ENCODE measurements around the gene SAMD7.

The SAMD7 gene

DNA sequence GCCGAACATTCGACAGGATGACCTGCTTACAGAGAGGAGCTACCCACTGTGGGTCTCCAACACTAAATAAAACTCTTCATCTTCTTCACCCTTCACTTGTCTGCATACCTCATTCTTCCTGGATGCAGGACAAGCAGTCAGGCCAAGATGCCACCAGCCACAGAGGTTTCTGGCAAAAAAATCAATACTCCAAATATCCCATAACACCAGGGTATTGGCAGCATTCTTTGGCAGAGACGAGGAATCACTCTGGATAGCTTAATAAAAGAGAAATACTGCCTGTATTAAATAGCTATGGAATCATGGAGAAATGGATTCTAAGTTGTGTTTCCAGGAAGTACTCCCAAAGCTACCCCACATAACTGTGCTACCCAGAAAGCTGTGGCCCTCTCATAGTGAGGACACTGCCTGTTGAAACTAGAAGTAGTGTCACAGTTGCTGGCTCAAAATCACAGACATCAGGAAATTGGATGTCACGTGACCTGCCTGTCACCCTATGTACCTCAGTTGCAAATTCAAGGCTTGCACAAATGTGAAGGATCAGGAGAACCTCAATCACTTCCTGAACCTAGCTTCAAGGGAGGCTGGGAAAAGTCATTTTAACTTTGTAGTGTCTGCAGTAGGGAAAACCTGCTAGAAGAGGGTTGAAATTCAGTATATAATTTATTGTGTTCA lies 30.7 kb upstream of the SAMD7 start:
- ChIA-PET CTCF (no interaction called here), POLR2A (no interaction called here)
- DNase-seq (ENCODE audit: extremely low spot score): no peak
- no peak for TF ChIP-seq FOXK2 (IDR thresholded peaks at IDR 0.05)
- no peak for TF ChIP-seq ZNF384 (IDR thresholded peaks at IDR 0.05)
- TF ChIP-seq, protein P1, sequence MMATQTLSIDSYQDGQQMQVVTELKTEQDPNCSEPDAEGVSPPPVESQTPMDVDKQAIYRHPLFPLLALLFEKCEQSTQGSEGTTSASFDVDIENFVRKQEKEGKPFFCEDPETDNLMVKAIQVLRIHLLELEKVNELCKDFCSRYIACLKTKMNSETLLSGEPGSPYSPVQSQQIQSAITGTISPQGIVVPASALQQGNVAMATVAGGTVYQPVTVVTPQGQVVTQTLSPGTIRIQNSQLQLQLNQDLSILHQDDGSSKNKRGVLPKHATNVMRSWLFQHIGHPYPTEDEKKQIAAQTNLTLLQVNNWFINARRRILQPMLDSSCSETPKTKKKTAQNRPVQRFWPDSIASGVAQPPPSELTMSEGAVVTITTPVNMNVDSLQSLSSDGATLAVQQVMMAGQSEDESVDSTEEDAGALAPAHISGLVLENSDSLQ (IDR thresholded peaks at IDR 0.05): no peak
- no peak for TF ChIP-seq FOXM1 (IDR thresholded peaks at IDR 0.05; ENCODE audit: borderline replicate concordance)
- no peak for TF ChIP-seq TARDBP (IDR thresholded peaks at IDR 0.05)
- no peak for TF ChIP-seq L3MBTL2 (conservative IDR thresholded peaks at IDR 0.05)
- TF ChIP-seq BHLHE40 (IDR thresholded peaks at IDR 0.05; ENCODE audit: borderline replicate concordance): no peak
- no peak for TF ChIP-seq CTBP1 (IDR thresholded peaks at IDR 0.05; ENCODE audit: borderline replicate concordance)
- TF ChIP-seq ARNT (IDR thresholded peaks at IDR 0.05): no peak
- TF ChIP-seq FOXA1 (IDR thresholded peaks at IDR 0.05): no peak
- no peak for TF ChIP-seq HDGF (IDR thresholded peaks at IDR 0.05; ENCODE audit: borderline replicate concordance)
- no peak for TF ChIP-seq ELF4 (IDR thresholded peaks at IDR 0.05)
- TF ChIP-seq SUZ12 (IDR thresholded peaks at IDR 0.05): no peak

DNA sequence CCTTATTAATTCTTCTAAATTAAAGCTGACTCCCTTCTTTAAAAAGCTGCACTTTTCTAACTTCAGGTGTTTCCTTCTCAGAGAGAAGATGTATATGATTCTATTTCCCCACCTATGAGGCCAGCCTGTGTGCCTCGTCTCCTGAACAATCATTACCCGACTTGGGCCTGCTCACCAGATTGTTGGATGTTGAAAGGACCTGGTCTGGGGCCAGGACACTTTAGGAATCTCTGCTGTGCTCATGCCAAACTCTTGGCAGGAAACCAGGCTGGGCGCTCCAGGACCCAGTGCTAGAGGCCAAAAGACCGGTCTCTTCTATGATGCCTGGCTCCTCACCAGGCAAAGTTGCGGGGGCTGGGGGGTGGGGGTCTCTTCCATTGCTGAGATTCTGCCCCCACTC lies 24.7 kb upstream of the SAMD7 start:
- no peak for DNase-seq (ENCODE audit: extremely low spot score)
- ChIA-PET CTCF (no interaction called here), POLR2A (no interaction called here)
- TF ChIP-seq FOXA1 (IDR thresholded peaks at IDR 0.05) (no peak), FOXK2 (IDR thresholded peaks at IDR 0.05) (no peak), BHLHE40 (IDR thresholded peaks at IDR 0.05; ENCODE audit: borderline replicate concordance) (no peak), ARNT (IDR thresholded peaks at IDR 0.05) (no peak), SUZ12 (IDR thresholded peaks at IDR 0.05) (no peak), ZNF384 (IDR thresholded peaks at IDR 0.05) (no peak), HDGF (IDR thresholded peaks at IDR 0.05; ENCODE audit: borderline replicate concordance) (no peak), SP1 (IDR thresholded peaks at IDR 0.05) (no peak), CTBP1 (IDR thresholded peaks at IDR 0.05; ENCODE audit: borderline replicate concordance) (no peak), LEF1 (IDR thresholded peaks at IDR 0.05; ENCODE audit: borderline replicate concordance) (no peak), L3MBTL2 (conservative IDR thresholded peaks at IDR 0.05) (no peak), TARDBP (IDR thresholded peaks at IDR 0.05) (no peak)
- TF ChIP-seq, protein P1 (IDR thresholded peaks at IDR 0.05): no peak

GRCh38 chr3:169891886-169892285 lies 19.5 kb upstream of the SAMD7 start:
- POLR2A ChIA-PET: no interaction called here
- CTCF ChIA-PET: no interaction called here
- TF ChIP-seq CTBP1 (IDR thresholded peaks at IDR 0.05; ENCODE audit: borderline replicate concordance) (no peak), LEF1 (IDR thresholded peaks at IDR 0.05; ENCODE audit: borderline replicate concordance) (no peak), ARNT (IDR thresholded peaks at IDR 0.05) (no peak), FOXK2 (IDR thresholded peaks at IDR 0.05) (no peak)
- TF ChIP-seq, protein P1 (IDR thresholded peaks at IDR 0.05): no peak
- no peak for DNase-seq (ENCODE audit: extremely low spot score)

DNA sequence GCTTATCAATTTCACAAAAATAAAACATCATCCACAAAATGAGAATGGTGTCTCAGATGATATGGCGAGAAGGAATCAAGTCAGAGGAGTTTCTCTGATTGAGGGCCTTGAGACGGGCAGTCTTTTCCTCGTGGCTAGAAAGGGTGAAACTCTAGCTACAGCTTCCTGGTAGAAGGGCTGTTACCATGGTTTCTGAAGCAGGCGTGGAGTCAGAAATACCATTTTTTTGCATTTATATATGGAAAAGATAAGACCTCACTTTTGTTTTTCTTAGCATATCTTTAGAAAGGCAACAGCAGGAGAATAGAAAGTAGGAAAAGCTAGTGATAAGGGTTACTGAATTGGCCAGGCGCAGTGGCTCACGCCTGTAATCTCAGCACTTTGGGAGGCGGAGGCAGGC lies 17.3 kb upstream of the SAMD7 start:
- CTCF ChIA-PET: no interaction called here
- DNase-seq (ENCODE audit: extremely low spot score): no peak
- no peak for TF ChIP-seq L3MBTL2 (conservative IDR thresholded peaks at IDR 0.05)
- POLR2A ChIA-PET: interaction anchor here (1.1 kb wide), 1 partner anchor 72 kb away, joined by 4 read pairs; the partner anchor contains the start of gene SEC62

DNA sequence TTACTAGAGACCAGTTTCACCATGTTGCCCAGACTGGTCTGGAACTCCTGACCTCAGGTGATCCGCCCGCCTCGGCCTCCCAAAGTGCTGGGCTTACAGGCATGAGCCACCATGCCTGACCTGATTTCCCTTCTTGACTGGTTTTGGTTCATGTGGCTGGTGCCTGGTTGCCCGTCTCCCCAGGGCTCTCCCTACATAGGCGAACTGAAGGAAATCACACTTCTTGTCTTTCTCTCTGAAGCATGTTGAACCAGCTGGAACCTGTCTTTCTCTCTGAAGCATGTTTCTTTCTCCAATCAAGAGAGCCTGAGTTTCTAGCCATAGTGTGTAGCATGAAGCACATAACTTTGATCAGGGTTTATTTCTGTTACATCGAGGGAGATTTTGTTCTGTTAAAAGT lies 16.3 kb upstream of the SAMD7 start:
- CTCF ChIA-PET: no interaction called here
- POLR2A ChIA-PET: interaction anchor here (1.1 kb wide), 1 partner anchor 71 kb away, joined by 4 read pairs; the partner anchor contains the start of gene SEC62
- no peak for DNase-seq (ENCODE audit: extremely low spot score)
- TF ChIP-seq ELF4 (IDR thresholded peaks at IDR 0.05) (no peak), SP1 (IDR thresholded peaks at IDR 0.05) (no peak), HDGF (IDR thresholded peaks at IDR 0.05; ENCODE audit: borderline replicate concordance) (no peak), NFRKB (IDR thresholded peaks at IDR 0.05) (no peak), BHLHE40 (IDR thresholded peaks at IDR 0.05; ENCODE audit: borderline replicate concordance) (no peak), TARDBP (IDR thresholded peaks at IDR 0.05) (no peak)
- TF ChIP-seq, protein P1 (IDR thresholded peaks at IDR 0.05): no peak

- CTCF ChIA-PET: no interaction called here
- POLR2A ChIA-PET: no interaction called here
These were observed 14.1 kb upstream of the SAMD7 start for GRCh38 chr3:169897284-169897683.

More at GRCh38 chr3:169897284-169897683, 14.1 kb upstream of the SAMD7 start:
- no peak for TF ChIP-seq L3MBTL2 (conservative IDR thresholded peaks at IDR 0.05)
- TF ChIP-seq BHLHE40 (IDR thresholded peaks at IDR 0.05; ENCODE audit: borderline replicate concordance): no peak
- TF ChIP-seq ZNF384 (IDR thresholded peaks at IDR 0.05): no peak
- TF ChIP-seq, protein P1 (IDR thresholded peaks at IDR 0.05): no peak
- no peak for TF ChIP-seq ARNT (IDR thresholded peaks at IDR 0.05)
- TF ChIP-seq TARDBP (IDR thresholded peaks at IDR 0.05): no peak
- no peak for TF ChIP-seq FOXM1 (IDR thresholded peaks at IDR 0.05; ENCODE audit: borderline replicate concordance)
- no peak for TF ChIP-seq LEF1 (IDR thresholded peaks at IDR 0.05; ENCODE audit: borderline replicate concordance)
- no peak for TF ChIP-seq FOXK2 (IDR thresholded peaks at IDR 0.05)
- TF ChIP-seq SUZ12 (IDR thresholded peaks at IDR 0.05): no peak
- TF ChIP-seq ELF4 (IDR thresholded peaks at IDR 0.05): no peak
- no peak for TF ChIP-seq FOXA1 (IDR thresholded peaks at IDR 0.05)
- no peak for TF ChIP-seq HDGF (IDR thresholded peaks at IDR 0.05; ENCODE audit: borderline replicate concordance)
- TF ChIP-seq SP1 (IDR thresholded peaks at IDR 0.05): no peak
- no peak for TF ChIP-seq CTBP1 (IDR thresholded peaks at IDR 0.05; ENCODE audit: borderline replicate concordance)
- no peak for TF ChIP-seq NFRKB (IDR thresholded peaks at IDR 0.05)
- DNase-seq (ENCODE audit: extremely low spot score): no peak

Data from HEK293T (cell line).